ENCODE measurements around the gene HMX3.

Gene HMX3

DNA sequence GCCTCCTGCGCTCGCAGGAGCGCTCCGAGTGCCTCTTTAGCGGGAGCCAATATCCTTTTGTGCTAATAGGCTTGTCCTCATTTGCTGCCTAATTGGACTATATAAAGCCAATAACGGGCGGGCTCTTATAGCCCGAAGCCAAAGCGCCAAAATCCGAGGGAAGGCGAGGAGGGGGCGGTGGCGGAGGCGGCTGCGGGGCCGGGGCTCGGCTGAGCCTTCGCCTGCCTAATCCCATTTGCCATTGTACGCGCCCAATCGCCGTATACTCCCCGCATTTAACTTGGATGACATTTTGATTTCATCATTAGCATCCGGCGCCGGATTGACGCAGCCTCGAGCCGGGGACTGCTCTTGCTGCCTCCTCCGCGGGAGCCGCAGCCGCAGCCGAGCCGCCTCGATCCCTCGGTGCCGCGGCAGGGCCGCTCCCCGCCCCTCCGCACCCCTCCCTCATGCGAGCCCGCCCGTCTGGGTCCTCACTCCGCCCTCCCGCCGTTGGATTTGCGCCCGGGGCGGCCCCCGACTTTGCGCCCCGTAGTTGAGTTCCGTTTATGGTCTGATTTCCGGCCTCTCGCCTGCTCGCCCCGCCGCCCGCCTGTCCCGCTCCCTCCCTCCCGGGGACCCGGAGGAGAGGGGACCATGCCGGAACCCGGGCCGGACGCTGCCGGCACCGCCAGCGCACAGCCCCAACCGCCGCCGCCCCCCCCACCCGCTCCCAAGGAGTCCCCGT lies at the start of gene HMX3:
Gene HMX3, plus strand, starts transcription at position 556 of the 727 bp plus-strand sequence. Its CDS starts 81 bp downstream, at position 637.
- no peak for DNase-seq

- no peak for DNase-seq
Observed at GRCh38 chr10:123086281-123086680, 49.5 kb upstream of the HMX3 start.

GRCh38 chr10:123087348-123087747 lies 48.4 kb upstream of the HMX3 start:
- no peak for DNase-seq

DNA sequence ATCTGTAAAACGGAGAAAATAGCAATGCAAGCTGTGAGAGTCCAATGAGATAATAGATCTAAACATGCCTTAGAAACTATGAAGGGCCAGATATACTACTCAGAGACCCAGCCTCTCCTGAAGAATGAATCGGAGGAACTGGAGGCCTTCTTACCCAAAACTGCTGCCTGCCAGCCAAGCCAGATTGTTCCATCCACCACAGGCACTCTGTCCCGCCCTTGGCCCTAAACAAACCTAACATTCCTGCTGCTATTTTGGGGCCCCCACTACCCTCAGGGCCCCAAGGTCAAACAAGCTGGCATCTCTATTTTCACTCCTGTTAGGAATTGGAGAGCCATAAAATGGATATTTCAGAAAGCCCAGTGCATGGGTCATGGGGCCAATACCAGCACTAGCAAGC lies 48.0 kb upstream of the HMX3 start:
- no peak for DNase-seq

GRCh38 chr10:123092635-123093414 lies 42.9 kb upstream of the HMX3 start:
- no peak for DNase-seq

DNA sequence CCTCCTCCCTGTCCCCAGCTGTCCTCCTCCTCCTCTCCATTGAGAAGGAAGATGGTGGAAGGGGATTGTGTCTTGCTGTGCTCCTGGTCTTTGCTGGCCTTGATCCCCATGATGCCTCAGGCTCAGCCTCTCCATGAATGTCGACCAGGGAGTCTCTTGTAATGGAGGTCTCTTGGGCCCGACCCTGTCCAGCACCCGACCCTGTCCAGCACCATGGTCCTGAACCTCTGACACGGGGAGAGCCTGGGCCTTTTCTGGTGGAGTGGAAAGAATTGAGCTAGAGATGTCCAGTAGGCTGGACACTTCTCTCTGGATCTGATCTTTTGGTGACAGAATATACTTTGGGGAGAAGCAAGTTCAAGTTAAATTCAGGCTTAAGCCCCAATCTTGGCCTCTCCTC lies 42.3 kb upstream of the HMX3 start:
- DNase-seq = no peak

- DNase-seq = no peak
Observed at GRCh38 chr10:123096452-123096851, 39.3 kb upstream of the HMX3 start.

DNA sequence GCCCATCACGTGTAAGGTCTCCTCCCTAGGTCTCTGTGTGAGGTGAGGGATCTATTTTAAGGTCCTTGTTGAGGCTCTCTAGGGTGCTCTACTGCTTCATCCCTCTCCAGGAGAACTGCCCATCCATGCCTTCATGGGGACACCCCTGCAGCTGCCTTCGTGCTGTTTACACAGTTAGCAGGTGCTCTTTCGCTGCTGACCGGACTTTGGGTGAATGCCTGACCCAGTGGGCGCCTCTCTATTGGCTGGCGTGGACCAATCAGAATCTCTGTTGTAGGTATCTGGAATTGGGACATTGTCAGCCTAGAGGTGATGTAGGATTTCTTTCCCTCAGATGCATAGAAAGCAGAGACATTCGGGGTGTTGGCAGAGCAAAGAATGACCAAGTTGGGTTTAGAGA lies 38.7 kb upstream of the HMX3 start:
- DNase-seq = no peak

DNA sequence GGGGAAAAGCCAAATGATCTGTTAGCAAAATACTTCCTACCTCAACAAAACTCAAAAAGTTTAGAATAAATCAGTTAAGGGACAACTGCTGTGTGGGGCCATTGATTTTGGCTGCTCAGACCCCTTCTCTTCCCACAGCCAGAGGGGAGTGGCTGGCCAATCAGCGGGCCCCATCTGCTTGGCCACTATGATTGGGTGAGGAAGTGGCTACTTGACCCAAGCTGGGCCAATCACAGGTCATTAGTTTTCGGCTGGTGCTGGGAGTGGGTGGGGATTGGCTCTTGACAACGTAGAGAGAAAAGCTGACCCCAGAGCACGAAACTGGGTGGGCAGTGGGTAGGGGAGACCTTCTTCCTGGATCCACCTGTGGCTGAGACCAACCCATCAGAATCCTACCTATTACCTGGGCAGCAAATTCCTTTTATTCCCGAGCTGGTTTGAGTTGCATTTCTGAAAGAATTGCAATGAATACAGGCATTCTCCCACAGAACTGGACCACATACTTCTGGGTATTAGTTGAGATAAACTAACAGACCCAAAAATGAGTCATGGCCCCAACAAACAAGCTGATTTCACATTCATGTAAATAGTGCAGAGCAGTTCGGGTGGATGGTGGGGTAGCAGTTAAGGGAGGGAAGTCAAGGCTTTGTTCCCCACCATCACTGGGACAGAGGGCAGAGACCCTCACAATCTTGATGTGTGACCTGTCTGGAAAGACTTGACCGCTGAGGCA lies 35.6 kb upstream of the HMX3 start:
- no peak for DNase-seq

GRCh38 chr10:123101872-123102271 lies 33.9 kb upstream of the HMX3 start:
- DNase-seq = no peak

DNA sequence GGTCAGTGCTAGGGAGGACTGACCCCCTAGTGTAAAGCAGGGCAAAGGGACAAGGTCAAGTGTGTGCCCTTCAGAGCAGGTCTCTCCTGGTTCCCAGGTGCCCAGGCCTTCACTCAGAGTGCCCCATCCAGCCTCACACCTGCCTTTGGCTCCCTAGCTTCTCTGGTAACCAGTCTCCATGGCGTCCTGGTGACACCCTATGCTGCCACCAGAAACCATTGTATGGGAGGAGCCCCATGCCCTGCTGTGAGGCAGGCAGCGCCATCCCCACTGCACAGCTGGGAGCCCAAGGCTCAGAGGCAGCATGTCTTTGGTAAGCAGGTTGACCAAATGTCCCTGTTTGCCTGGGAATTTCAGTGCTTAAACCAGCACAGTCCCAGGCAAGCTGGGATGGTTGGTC lies 33.1 kb upstream of the HMX3 start:
- DNase-seq = no peak

DNA sequence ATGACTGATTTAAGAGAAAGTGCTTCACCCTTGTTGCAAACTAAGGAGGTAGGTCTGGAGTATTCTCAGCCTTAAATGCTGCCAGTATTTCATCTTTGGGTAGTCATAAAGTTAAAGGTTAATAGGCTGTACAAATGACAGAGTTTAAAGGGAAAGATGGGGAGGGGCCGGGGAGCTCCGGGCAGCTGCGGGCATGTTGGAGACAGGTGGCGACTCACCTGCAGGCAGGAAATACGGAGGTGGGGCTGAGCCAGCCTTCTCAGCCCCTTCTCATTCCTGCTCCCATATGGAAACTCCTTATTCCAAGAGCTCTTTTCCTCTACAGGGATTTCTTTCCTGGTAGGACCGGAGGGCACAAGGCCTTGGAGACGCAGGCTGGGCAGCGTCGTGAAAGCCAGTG lies 31.8 kb upstream of the HMX3 start:
- no peak for DNase-seq

- DNase-seq = no peak
Observed at GRCh38 chr10:123109466-123109865, 26.3 kb upstream of the HMX3 start.

DNA sequence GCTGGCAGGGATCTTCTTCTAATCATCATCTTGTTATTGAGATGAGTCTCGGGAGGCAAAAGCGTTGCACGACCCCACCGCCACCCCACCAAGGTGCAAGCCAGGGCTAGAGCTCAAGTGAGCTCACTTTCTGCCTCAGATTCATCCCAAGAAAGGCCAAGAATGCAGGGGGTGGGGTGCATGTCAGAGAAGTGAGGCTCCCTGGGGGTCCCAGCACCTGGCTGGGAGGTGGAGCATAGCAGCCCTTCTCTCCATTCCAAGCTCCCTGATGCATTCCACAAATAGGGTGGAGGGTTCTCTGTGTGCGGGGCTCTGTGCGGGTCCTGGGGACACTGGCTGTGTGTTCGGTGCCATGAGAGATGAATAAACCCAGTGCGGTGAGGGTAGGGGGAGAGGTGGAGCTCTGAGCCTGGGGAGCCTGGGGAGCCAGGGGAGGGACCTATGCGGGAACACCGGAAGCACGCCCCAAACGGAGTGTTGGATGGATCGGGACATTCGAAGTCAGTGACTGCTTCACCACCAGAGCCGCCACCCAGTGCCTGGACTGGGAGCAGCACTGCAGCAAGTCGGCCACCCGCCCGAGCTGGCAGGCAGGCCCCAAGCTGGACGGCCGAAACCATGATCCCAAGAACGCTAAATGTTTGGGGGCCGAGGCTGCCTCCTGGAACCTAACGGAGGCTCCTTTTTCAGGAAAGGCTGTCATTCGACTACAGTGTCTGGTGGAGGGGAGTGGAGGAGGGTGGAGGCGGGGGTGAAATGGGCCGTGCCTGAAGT lies 17.9 kb upstream of the HMX3 start:
- DNase-seq = no peak

DNA sequence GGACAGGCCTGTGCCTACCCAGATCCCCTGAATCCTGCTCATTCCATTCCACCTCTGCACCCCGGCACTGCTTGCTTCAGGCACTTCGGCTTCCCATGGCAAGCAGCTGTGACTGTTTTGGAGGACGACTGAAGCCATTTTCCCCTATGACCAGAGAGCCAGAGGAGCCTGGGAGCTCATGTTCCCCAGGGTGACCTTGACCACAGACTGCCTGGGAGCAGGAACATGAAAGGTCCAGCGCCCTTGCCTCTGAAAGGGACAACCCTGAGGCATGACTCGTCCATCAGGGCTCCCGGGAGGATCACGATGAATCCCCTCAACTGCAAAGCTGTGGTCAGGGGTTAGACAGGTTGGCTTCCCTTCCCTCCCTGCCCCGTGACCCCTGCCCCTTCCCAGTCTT lies 16.7 kb upstream of the HMX3 start:
- no peak for DNase-seq

DNA sequence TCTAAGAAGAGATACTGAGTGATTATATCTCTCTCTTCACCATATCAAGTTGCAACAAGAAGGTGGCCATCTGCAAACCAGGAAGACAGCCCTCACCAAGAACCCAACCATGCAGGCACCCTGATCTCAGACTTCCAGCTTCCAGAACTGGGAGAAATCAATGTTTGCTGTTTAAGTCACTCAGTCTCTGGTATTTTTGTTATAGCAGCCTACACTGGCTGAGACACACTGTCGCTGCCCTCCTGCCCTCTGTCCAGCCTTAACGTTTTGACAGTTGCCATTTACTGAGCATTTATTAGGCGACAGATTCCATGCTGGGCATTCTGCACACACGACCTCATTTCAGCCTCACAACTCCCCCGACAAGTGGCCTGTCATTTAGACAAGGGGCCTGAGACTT lies 9.5 kb upstream of the HMX3 start:
- DNase-seq = no peak

- DNase-seq = no peak
Observed at GRCh38 chr10:123129618-123130271, 6.0 kb upstream of the HMX3 start.

GRCh38 chr10:123132576-123133477 lies 2.9 kb upstream of the HMX3 start:
- DNase-seq = peak; percentile 73

DNA sequence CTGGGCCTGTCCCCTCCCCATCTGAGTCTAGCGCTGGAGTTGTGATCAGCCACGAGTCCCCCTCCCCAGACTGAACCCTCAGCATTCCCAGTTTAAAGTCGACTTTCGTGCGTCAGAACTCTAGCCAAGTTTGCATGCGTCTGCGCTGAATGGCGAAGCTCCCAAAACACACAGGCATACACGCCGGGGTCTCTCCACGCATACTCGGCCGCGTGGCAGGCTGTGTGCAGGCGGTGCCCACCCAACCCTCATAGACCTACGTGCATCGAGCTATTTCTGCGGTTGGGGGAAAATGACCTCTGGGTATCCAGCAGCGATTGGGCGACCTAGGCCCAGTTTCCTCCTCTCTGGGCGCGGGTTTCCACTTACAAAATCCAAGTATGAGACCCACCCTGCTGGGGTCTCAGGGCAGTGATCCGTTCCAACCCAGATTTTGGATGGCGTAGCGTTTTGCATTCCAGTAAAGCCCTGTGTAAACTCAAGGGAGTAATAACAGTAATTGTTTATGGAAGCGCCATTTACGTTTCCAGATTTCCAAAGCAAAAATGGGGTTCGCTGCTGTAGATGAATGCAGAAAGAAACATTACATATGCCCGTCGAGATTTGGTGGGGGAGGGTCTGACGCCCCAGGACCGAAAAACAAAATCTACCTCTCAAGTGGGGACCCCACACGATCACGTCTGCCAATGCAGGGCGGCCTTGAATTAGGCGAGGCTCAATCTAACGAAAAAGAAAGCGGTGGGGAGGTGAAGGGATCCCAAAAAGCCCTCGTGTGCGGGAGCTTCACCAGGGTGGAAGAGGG lies 2.0 kb upstream of the HMX3 start:
- no peak for DNase-seq

DNA sequence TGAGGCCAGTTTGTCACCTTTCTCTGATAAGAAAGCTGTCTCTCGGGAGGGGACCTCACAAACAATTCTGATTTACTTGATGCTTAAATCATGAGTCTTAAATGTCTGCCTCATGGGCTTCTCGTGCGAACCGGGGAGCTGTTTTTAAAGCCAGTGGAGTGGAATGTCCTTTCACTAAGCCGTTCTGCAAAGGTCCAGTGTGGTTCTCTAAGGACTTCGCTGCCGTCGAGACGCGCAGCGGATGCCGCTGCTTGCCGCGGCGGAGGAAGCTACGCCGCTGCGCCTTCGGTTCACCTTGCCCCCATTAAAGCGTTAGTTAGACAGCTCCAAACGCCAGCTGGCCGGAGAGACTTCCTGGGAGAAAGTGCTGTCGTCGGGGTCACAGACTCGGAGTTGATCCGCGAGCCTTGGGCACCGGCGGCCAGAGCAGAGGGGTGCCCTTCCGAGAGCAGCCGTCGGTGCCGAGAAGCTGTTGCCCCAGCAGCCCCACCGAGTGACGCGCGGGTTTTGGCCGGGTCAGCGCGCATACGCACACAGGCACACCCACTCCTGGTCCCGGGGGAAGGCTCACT lies 1.3 kb upstream of the HMX3 start:
- DNase-seq = no peak
